ENCODE results near the gene LEF1. TPM values are rescaled to one million over a fixed set of nuclear protein-coding genes. Genes with fewer than 3 reads are reported as not detected.

Gene LEF1
- total RNA-seq, 1 donor from 2014 or later = 19.4 TPM

DNA sequence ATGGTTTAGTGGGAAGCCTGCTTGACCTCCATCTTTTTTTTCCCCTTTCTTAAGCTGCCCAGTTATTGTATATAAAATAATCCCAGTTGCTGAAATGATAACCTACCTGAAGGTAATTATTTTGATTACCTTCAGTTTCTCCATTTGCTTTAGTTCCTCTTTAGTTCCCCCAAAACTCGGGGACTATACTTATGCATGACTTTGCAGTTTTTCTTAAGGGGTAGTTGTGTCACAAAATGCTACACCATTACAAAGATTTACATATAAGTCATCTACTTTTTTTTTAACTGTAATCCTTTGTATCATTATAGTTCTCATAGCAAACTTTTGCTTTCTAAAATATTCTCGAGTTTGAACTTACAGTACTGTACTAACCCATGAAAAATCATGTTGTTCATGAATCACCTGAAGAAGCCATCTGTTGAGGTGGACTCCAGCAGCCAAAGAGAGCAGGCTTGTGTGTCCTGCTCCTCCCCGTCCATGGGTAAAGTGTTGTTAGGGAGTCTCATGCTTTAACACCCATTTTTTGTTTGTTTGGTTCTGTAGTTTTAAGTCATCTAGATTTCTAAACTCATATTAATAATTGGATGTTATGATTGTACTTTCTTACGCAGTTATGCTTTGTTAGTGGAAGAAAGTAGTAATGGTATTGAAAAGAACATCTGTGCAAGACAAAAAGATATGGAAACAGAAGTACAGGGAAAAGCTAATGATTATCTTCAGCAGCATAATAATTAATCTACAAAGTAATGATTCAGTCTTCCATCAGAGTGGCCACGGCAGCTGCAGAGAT is 144.5 kb downstream of the LEF1 start:
- Mint-ChIP-seq H3K27me3 (ENCODE audit: insufficient read depth, low read depth) (no peaks in the 10 kb centered on the region), H3K27ac (no peak overlapping the region), H3K4me1 (peaks cover 11% of the 10 kb centered on the region), H3K9me3 (no peaks in the 10 kb centered on the region), H3K4me3 (no peak overlapping the region), H3K36me3 (peaks cover 27% of the 10 kb centered on the region)
- Histone ChIP-seq H3K27ac (no peak overlapping the region), H2AFZ (replicated peaks) (no peak overlapping the region), H3K27me3 (no peaks in the 10 kb centered on the region), H4K20me1 (ENCODE audit: low read depth) (peaks cover 2% of the 10 kb centered on the region), H3K36me3 (peaks cover 3% of the 10 kb centered on the region), H3K9ac (no peak overlapping the region), H3K9me3 (ENCODE audit: low read depth) (no peaks in the 10 kb centered on the region), H3F3A (ENCODE audit: low read depth) (no peaks in the 10 kb centered on the region), H3K79me2 (ENCODE audit: low read depth) (no peaks in the 10 kb centered on the region), H3K4me2 (no peak overlapping the region), H3K4me1 (peaks cover 4% of the 10 kb centered on the region), H3K4me3 (no peak overlapping the region)
- no peak for DNase-seq (ENCODE audit: low spot score)
- TF ChIP-seq, protein P1, sequence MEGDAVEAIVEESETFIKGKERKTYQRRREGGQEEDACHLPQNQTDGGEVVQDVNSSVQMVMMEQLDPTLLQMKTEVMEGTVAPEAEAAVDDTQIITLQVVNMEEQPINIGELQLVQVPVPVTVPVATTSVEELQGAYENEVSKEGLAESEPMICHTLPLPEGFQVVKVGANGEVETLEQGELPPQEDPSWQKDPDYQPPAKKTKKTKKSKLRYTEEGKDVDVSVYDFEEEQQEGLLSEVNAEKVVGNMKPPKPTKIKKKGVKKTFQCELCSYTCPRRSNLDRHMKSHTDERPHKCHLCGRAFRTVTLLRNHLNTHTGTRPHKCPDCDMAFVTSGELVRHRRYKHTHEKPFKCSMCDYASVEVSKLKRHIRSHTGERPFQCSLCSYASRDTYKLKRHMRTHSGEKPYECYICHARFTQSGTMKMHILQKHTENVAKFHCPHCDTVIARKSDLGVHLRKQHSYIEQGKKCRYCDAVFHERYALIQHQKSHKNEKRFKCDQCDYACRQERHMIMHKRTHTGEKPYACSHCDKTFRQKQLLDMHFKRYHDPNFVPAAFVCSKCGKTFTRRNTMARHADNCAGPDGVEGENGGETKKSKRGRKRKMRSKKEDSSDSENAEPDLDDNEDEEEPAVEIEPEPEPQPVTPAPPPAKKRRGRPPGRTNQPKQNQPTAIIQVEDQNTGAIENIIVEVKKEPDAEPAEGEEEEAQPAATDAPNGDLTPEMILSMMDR (IDR thresholded peaks at IDR 0.05) = no peak
- TF ChIP-seq EZH2 (IDR thresholded peaks at IDR 0.05) (no peak), EZH2phosphoT487 (IDR thresholded peaks at IDR 0.05) (no peak)

DNA sequence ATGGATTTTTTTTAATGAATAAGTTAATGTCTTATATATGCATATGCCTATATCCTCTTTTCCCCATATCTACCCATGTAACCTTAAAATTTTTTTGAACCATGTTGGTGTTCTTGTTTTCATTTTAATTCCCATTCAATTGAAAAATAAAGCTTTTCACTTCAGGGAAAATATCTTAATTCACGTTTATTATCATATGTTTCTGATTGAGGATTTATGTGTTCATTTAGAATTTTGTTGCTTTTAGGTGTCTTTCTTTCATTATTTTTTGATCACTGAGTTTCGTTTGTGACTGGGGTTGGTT is 149.9 kb downstream of the LEF1 start:
- Histone ChIP-seq H3F3A (ENCODE audit: low read depth) (no peaks in the 10 kb centered on the region), H3K27ac (no peak overlapping the region), H4K20me1 (ENCODE audit: low read depth) (no peaks in the 10 kb centered on the region), H3K4me3 (no peak overlapping the region), H2AFZ (replicated peaks) (no peak overlapping the region), H3K27me3 (no peaks in the 10 kb centered on the region), H3K9me3 (ENCODE audit: low read depth) (no peaks in the 10 kb centered on the region), H3K4me2 (no peak overlapping the region), H3K4me1 (no peaks in the 10 kb centered on the region), H3K9ac (no peak overlapping the region), H3K79me2 (ENCODE audit: low read depth) (no peaks in the 10 kb centered on the region), H3K36me3 (no peaks in the 10 kb centered on the region)
- Mint-ChIP-seq H3K4me3 (no peak overlapping the region), H3K4me1 (no peaks in the 10 kb centered on the region), H3K27me3 (ENCODE audit: insufficient read depth, low read depth) (peaks cover 2% of the 10 kb centered on the region), H3K27ac (no peak overlapping the region), H3K36me3 (peaks cover 23% of the 10 kb centered on the region), H3K9me3 (no peaks in the 10 kb centered on the region)
- no peak for DNase-seq (ENCODE audit: low spot score)
- TF ChIP-seq EZH2 (IDR thresholded peaks at IDR 0.05) (no peak), EZH2phosphoT487 (IDR thresholded peaks at IDR 0.05) (no peak)
- TF ChIP-seq, protein P1 (IDR thresholded peaks at IDR 0.05) = no peak

DNA sequence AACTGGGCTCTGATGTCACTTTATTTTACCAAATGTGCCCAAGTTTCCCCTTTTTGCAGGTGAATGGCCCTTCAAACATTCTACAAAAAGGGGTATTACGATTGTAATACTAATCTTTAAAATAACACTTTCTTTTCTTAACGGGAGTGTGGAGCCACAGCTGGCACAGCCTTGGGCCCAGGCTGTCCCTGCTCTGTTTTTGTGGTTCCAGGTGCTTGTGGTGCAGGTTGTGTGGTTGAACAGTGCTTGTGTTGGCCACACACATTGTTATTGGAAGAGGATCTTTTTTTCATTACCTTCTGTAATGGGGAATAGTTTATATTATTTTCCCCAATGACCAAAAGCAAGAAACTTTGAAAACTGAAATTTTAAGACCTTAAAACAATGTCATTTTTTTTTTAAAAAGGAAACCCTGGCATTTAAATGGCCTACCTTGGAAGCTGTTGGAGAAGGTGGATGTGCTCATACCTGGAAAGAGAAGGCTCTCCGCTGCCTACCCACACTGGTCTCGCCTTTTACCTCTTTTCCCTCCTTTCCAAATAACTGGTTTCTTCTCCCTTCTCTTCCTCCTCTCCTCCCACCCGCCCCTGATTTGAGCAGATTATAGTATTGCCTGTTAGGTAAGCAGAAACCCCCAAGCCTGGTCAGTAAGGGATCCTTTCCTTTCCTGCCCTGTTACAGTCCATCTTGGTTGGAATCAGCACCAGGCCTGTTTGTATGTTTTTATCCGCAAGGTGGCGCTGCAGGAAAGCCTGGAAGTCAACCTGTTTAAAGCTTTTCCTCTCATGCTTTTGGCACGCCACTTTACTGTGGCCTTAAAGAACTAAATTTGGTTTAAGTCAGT is 150.5 kb downstream of the LEF1 start:
- Histone ChIP-seq H3K4me2 (no peak overlapping the region), H3K9me3 (ENCODE audit: low read depth) (no peaks in the 10 kb centered on the region), H3K36me3 (no peaks in the 10 kb centered on the region), H3K79me2 (ENCODE audit: low read depth) (no peaks in the 10 kb centered on the region), H3F3A (ENCODE audit: low read depth) (no peaks in the 10 kb centered on the region), H3K4me1 (no peaks in the 10 kb centered on the region), H3K27me3 (no peaks in the 10 kb centered on the region), H3K27ac (no peak overlapping the region), H4K20me1 (ENCODE audit: low read depth) (no peaks in the 10 kb centered on the region), H2AFZ (replicated peaks) (no peak overlapping the region), H3K9ac (no peak overlapping the region), H3K4me3 (no peak overlapping the region)
- Mint-ChIP-seq H3K9me3 (no peaks in the 10 kb centered on the region), H3K36me3 (peaks cover 26% of the 10 kb centered on the region), H3K4me1 (no peaks in the 10 kb centered on the region), H3K27me3 (ENCODE audit: insufficient read depth, low read depth) (peaks cover 2% of the 10 kb centered on the region), H3K4me3 (no peak overlapping the region), H3K27ac (no peak overlapping the region)
- peak; percentile 81 for DNase-seq (ENCODE audit: low spot score)
- TF ChIP-seq EZH2 (IDR thresholded peaks at IDR 0.05) = no peak
- TF ChIP-seq, protein P1 (IDR thresholded peaks at IDR 0.05) = peak; percentile 92

Measured in neural progenitor cell (in vitro differentiated cells).